Measurements from ENCODE around the gene MEF2A. TPM values are rescaled to one million over a fixed set of nuclear protein-coding genes. Genes with fewer than 3 reads are reported as not detected.

Gene MEF2A
- total RNA-seq, 1 experiment from 2014 or later: 29.6 TPM

DNA sequence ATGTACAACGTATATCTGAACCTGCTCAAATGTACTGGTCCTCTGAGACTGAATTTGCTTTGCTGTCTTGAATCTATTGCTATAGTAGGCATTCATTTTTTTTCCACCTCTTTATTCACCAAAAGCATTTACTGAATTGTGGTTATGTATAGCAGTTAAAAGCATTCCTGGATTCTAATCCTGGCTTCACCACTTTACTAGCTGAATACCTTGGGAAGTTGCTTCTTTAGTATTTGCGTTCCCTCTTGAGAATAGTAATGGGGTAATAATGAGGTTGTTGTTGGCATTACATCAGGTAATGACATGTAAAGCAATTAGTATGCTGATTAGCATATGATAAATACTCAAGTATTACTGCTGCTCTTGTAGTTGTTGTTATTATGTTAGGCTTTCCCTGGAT lies 29.1 kb downstream of the MEF2A start:
- ChIA-PET POLR2A (interaction anchor here (1.2 kb wide), 1 partner anchor 13 kb away, joined by 3 read pairs; no protein-coding TSS in a partner anchor), RAD21 (ENCODE audit: low non-redundant PET in 1 of 2, low total read pairs in 2 of 2, uncharacterized antibody in 2 of 2, unreplicated experiment in 2 of 2) (no interaction called here), CTCF (no interaction called here)
- no peak overlapping the region for H2AFZ ChIP-seq (ENCODE audit: low read depth, low read length, poor library complexity, severe bottlenecking)
- H4K20me1 ChIP-seq (ENCODE audit: insufficient read depth): no peaks in the 10 kb centered on the region
- peaks cover 0 to 12% of the 10 kb centered on the region in 2 experiments; a peak in 1 of 4 replicates for H3K9me3 ChIP-seq (ENCODE audit: control insufficient read depth in 1 of 2, insufficient read depth in 1 of 2, low read depth in 1 of 2, low read length in 2 of 2)
- intact Hi-C loops (cut with micrococcal nuclease): no loop called here
- peaks cover 92% of the 10 kb centered on the region for H3K79me2 ChIP-seq (ENCODE audit: insufficient read depth, low read length)
- DNase-seq (ENCODE audit: low read depth, low spot score): no peak
- ATAC-seq: no peak
- no TSS peak for BruUV-seq (replicated peaks)
- H3K4me2 ChIP-seq (ENCODE audit: low read length): no peak overlapping the region
- H3K27ac ChIP-seq (ENCODE audit: low read depth, low read length): no peak overlapping the region
- TF ChIP-seq EZH2phosphoT487 (IDR thresholded peaks at IDR 0.05; ENCODE audit: borderline replicate concordance): no peak
- TF ChIP-seq, protein P1, sequence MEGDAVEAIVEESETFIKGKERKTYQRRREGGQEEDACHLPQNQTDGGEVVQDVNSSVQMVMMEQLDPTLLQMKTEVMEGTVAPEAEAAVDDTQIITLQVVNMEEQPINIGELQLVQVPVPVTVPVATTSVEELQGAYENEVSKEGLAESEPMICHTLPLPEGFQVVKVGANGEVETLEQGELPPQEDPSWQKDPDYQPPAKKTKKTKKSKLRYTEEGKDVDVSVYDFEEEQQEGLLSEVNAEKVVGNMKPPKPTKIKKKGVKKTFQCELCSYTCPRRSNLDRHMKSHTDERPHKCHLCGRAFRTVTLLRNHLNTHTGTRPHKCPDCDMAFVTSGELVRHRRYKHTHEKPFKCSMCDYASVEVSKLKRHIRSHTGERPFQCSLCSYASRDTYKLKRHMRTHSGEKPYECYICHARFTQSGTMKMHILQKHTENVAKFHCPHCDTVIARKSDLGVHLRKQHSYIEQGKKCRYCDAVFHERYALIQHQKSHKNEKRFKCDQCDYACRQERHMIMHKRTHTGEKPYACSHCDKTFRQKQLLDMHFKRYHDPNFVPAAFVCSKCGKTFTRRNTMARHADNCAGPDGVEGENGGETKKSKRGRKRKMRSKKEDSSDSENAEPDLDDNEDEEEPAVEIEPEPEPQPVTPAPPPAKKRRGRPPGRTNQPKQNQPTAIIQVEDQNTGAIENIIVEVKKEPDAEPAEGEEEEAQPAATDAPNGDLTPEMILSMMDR (IDR thresholded peaks at IDR 0.05 in 2 of 3, conservative IDR thresholded peaks at IDR 0.05 in 1 of 3; ENCODE audit: borderline replicate concordance in 1 of 3, insufficient read depth in 1 of 3, low read depth in 2 of 3, low read length in 2 of 3): no peak
- TF ChIP-seq TCF7L2 (IDR thresholded peaks at IDR 0.05; ENCODE audit: borderline replicate concordance, extremely low read depth, insufficient read depth, insufficient read length): no peak
- no peak for TF ChIP-seq POLR2AphosphoS5 (IDR thresholded peaks at IDR 0.05; ENCODE audit: low read depth, low read length)
- no peak for TF ChIP-seq FOSL1 (IDR thresholded peaks at IDR 0.05; ENCODE audit: low read depth)
- TF ChIP-seq SRF (IDR thresholded peaks at IDR 0.05; ENCODE audit: low read depth): no peak
- no peak for TF ChIP-seq ZFX (IDR thresholded peaks at IDR 0.05)
- TF ChIP-seq, protein P2, sequence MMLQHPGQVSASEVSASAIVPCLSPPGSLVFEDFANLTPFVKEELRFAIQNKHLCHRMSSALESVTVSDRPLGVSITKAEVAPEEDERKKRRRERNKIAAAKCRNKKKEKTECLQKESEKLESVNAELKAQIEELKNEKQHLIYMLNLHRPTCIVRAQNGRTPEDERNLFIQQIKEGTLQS (IDR thresholded peaks at IDR 0.05): no peak
- no peak for TF ChIP-seq YY1 (IDR thresholded peaks at IDR 0.05; ENCODE audit: extremely low read depth, insufficient replicate concordance, low read depth, low read length)
- TF ChIP-seq ELF1 (IDR thresholded peaks at IDR 0.05; ENCODE audit: borderline replicate concordance, low read depth): no peak
- TF ChIP-seq POLR2A (IDR thresholded peaks at IDR 0.05; ENCODE audit: borderline replicate concordance, extremely low read depth, insufficient read depth, insufficient read length): no peak
- TF ChIP-seq CBX3 (IDR thresholded peaks at IDR 0.05; ENCODE audit: low read depth): no peak
- no peak for TF ChIP-seq EGR1 (IDR thresholded peaks at IDR 0.05; ENCODE audit: low read depth)
- TF ChIP-seq, protein P3, sequence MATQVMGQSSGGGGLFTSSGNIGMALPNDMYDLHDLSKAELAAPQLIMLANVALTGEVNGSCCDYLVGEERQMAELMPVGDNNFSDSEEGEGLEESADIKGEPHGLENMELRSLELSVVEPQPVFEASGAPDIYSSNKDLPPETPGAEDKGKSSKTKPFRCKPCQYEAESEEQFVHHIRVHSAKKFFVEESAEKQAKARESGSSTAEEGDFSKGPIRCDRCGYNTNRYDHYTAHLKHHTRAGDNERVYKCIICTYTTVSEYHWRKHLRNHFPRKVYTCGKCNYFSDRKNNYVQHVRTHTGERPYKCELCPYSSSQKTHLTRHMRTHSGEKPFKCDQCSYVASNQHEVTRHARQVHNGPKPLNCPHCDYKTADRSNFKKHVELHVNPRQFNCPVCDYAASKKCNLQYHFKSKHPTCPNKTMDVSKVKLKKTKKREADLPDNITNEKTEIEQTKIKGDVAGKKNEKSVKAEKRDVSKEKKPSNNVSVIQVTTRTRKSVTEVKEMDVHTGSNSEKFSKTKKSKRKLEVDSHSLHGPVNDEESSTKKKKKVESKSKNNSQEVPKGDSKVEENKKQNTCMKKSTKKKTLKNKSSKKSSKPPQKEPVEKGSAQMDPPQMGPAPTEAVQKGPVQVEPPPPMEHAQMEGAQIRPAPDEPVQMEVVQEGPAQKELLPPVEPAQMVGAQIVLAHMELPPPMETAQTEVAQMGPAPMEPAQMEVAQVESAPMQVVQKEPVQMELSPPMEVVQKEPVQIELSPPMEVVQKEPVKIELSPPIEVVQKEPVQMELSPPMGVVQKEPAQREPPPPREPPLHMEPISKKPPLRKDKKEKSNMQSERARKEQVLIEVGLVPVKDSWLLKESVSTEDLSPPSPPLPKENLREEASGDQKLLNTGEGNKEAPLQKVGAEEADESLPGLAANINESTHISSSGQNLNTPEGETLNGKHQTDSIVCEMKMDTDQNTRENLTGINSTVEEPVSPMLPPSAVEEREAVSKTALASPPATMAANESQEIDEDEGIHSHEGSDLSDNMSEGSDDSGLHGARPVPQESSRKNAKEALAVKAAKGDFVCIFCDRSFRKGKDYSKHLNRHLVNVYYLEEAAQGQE (IDR thresholded peaks at IDR 0.05; ENCODE audit: low read depth): no peak
- TF ChIP-seq, protein P4, sequence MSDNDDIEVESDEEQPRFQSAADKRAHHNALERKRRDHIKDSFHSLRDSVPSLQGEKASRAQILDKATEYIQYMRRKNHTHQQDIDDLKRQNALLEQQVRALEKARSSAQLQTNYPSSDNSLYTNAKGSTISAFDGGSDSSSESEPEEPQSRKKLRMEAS (IDR thresholded peaks at IDR 0.05): no peak
- no peak for TF ChIP-seq SIN3A (IDR thresholded peaks at IDR 0.05; ENCODE audit: low read depth)
- no peak for TF ChIP-seq ZNF274 (IDR thresholded peaks at IDR 0.05; ENCODE audit: low read depth, low read length)
- no peak for TF ChIP-seq JUND (IDR thresholded peaks at IDR 0.05)
- TF ChIP-seq, protein P5, sequence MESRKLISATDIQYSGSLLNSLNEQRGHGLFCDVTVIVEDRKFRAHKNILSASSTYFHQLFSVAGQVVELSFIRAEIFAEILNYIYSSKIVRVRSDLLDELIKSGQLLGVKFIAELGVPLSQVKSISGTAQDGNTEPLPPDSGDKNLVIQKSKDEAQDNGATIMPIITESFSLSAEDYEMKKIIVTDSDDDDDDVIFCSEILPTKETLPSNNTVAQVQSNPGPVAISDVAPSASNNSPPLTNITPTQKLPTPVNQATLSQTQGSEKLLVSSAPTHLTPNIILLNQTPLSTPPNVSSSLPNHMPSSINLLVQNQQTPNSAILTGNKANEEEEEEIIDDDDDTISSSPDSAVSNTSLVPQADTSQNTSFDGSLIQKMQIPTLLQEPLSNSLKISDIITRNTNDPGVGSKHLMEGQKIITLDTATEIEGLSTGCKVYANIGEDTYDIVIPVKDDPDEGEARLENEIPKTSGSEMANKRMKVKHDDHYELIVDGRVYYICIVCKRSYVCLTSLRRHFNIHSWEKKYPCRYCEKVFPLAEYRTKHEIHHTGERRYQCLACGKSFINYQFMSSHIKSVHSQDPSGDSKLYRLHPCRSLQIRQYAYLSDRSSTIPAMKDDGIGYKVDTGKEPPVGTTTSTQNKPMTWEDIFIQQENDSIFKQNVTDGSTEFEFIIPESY (IDR thresholded peaks at IDR 0.05; ENCODE audit: extremely low read depth, insufficient replicate concordance, low read length): no peak
- H3K36me3 ChIP-seq (ENCODE audit: control insufficient read depth in 1 of 2, insufficient read depth in 2 of 2, low read length in 2 of 2): no peaks in the 10 kb centered on the region
- no peak overlapping the region for H3K9ac ChIP-seq (ENCODE audit: low read length)
- no peaks in the 10 kb centered on the region for H3K27me3 ChIP-seq (ENCODE audit: insufficient read depth, low read length)
- no peaks in the 10 kb centered on the region; the same call in 1 of the 2 replicates for H3K9me2 ChIP-seq (ENCODE audit: insufficient read depth)
- no peak overlapping the region for H3K4me3 ChIP-seq (replicated peaks in 1 of 2; ENCODE audit: low read depth in 1 of 2, low read length in 2 of 2)
- no peaks in the 10 kb centered on the region for H3K4me1 ChIP-seq (ENCODE audit: control insufficient read depth in 1 of 2, insufficient read depth in 2 of 2, low read length in 2 of 2)
